ENCODE data around the gene MISP. TPM values are rescaled to one million over a fixed set of nuclear protein-coding genes. Genes with fewer than 3 reads are reported as not detected.

Gene MISP, protein sequence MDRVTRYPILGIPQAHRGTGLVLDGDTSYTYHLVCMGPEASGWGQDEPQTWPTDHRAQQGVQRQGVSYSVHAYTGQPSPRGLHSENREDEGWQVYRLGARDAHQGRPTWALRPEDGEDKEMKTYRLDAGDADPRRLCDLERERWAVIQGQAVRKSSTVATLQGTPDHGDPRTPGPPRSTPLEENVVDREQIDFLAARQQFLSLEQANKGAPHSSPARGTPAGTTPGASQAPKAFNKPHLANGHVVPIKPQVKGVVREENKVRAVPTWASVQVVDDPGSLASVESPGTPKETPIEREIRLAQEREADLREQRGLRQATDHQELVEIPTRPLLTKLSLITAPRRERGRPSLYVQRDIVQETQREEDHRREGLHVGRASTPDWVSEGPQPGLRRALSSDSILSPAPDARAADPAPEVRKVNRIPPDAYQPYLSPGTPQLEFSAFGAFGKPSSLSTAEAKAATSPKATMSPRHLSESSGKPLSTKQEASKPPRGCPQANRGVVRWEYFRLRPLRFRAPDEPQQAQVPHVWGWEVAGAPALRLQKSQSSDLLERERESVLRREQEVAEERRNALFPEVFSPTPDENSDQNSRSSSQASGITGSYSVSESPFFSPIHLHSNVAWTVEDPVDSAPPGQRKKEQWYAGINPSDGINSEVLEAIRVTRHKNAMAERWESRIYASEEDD
- total RNA-seq (2021; fragmentation: NEBNext Ultra II Directional; extraction: Animal tissue kit (Norgen Biotek cat#: 25700)) (0.43 and 0.54 TPM in 2 replicates), polyA plus RNA-seq (2011; rRNA removed) (0.45 and 0.52 TPM in 2 replicates), polyA minus RNA-seq (2011; rRNA and poly(A)+ RNA removed) (0.41 and 0.46 TPM in 2 replicates)
- 0.45 TPM for polyA plus RNA-seq (2011; cell fraction: cytosol; rRNA removed)
- 0.77 TPM for polyA plus RNA-seq (2011; cell fraction: nucleus; rRNA removed)
- polyA plus RNA-seq (2012, experiment 1 of 2) = 0.35 to 0.93 TPM (median 0.72 TPM) in 4 replicates
- polyA plus RNA-seq (2012, experiment 2 of 2) = 0.84 TPM
- 0.26 TPM for polyA plus RNA-seq (2013, experiment 1 of 2)
- 0.39 TPM for polyA plus RNA-seq (2013, experiment 2 of 2)
- polyA minus RNA-seq (2011; cell fraction: cytosol; rRNA and poly(A)+ RNA removed) = 1.2 TPM
- polyA minus RNA-seq (2011; cell fraction: nucleus; rRNA and poly(A)+ RNA removed) = 0.60 TPM
- long read RNA-seq, experiment 1, partial matches to known transcripts = 1 of 2 reads
- long read RNA-seq, experiment 1, other reads (novel, unspliced or antisense) = 1 of 2 reads
- long read RNA-seq, experiment 2, partial matches to known transcripts = 2 of 3 reads
- long read RNA-seq, experiment 2, other reads (novel, unspliced or antisense) = 1 of 3 reads

GRCh38 chr19:750640-751423 lies at the start of gene MISP:
TSS of gene MISP (plus strand) at chr19:751112. CDS start at chr19:756947, 5,835 bp downstream.
- H4K20me1 ChIP-seq (replicated peaks in 1 of 2; ENCODE audit: control insufficient read depth in 1 of 2, insufficient read depth in 2 of 2, low read length in 2 of 2) = peaks cover 0 to 1% of the 10 kb centered on the region in 2 experiments
- DNase-seq (ENCODE audit: low read depth in 1 of 2, low spot score in 2 of 2) (no peak), FAIRE-seq (no peak)
- ChIA-PET POLR2A (ENCODE audit: partially characterized antibody) (no interaction called here), CTCF (ENCODE audit: partially characterized antibody) (interaction anchor here (0.6 kb wide), 1 partner anchor 116 kb away, joined by 3 read pairs; no protein-coding TSS in a partner anchor)
- H3K14ac ChIP-seq (ENCODE audit: insufficient read length) = no peak within 1 kb of the TSS
- H3K56ac ChIP-seq (replicated peaks; ENCODE audit: insufficient read length, low read depth, low read length) = no peak within 1 kb of the TSS
- TF ChIP-seq FOSL1 (IDR thresholded peaks at IDR 0.05; ENCODE audit: insufficient read depth, low read depth, low read length) = no peak
- peak; percentile 46; the same call in 1 of the 2 replicates for TF ChIP-seq KDM1A (IDR thresholded peaks at IDR 0.05; ENCODE audit: borderline replicate concordance, low read length)
- H3K4me3 ChIP-seq (ENCODE audit: extremely low read depth in 1 of 4, insufficient read depth in 2 of 4, low read depth in 3 of 4, low read length in 4 of 4) = no peak within 1 kb of the TSS
- no peaks in the 10 kb centered on the region for H3K36me3 ChIP-seq (ENCODE audit: control insufficient read depth in 2 of 4, insufficient read depth in 4 of 4, low read length in 3 of 4)
- no peak within 1 kb of the TSS; the same call in 1 of the 2 replicates for H3K18ac ChIP-seq (ENCODE audit: extremely low read depth, low read length)
- H3K27me3 ChIP-seq (replicated peaks in 1 of 4; ENCODE audit: control insufficient read depth in 3 of 4, extremely low read depth in 1 of 4, insufficient read depth in 3 of 4, low read length in 3 of 4) = no peaks in the 10 kb centered on the region
- H3K4ac ChIP-seq (replicated peaks; ENCODE audit: insufficient read length, low read depth, low read length) = no peak within 1 kb of the TSS
- no peak within 1 kb of the TSS for H3K4me2 ChIP-seq (ENCODE audit: insufficient read depth in 1 of 2, low read depth in 2 of 2, low read length in 2 of 2)
- H2BK20ac ChIP-seq (ENCODE audit: low read length) = no peak within 1 kb of the TSS
- H3K9me3 ChIP-seq (ENCODE audit: insufficient read depth in 2 of 2, low read depth in 1 of 2, low read length in 1 of 2) = peaks cover 5 to 14% of the 10 kb centered on the region in 2 experiments; a peak in 2 of 4 replicates
- no peak within 1 kb of the TSS for H4K91ac ChIP-seq (replicated peaks; ENCODE audit: insufficient read length, low read length)
- no peak within 1 kb of the TSS for H2AFZ ChIP-seq (ENCODE audit: low read length)
- peak within 1 kb of the TSS; percentile 65; the same call in 1 of the 2 replicates for H4K8ac ChIP-seq (ENCODE audit: extremely low read depth, insufficient read depth, low read length)
- H3K4me1 ChIP-seq (replicated peaks in 1 of 4; ENCODE audit: control insufficient read depth in 3 of 4, insufficient read depth in 4 of 4, low read length in 3 of 4) = peaks cover 0 to 5% (median 3%) of the 10 kb centered on the region in 4 experiments; a peak in 3 of 7 replicates
- no peak within 1 kb of the TSS for H2AK5ac ChIP-seq (ENCODE audit: low read depth, low read length)
- H3K23ac ChIP-seq (ENCODE audit: insufficient read length) = no peak within 1 kb of the TSS
- H2BK5ac ChIP-seq (ENCODE audit: low read depth, low read length) = no peak within 1 kb of the TSS
- H2BK12ac ChIP-seq (ENCODE audit: low read depth, low read length) = no peak within 1 kb of the TSS
- H4K5ac ChIP-seq (ENCODE audit: insufficient read length, low read depth, low read length) = no peak within 1 kb of the TSS
- no peak within 1 kb of the TSS for H3K9ac ChIP-seq (replicated peaks in 1 of 4; ENCODE audit: extremely low read depth in 1 of 4, low read depth in 3 of 4, low read length in 3 of 4)
- H2BK15ac ChIP-seq (ENCODE audit: low read length) = no peak within 1 kb of the TSS
- H2BK120ac ChIP-seq (replicated peaks; ENCODE audit: low read depth, low read length) = no peak within 1 kb of the TSS
- WGBS, 2 experiments (ENCODE audit: extremely low coverage in 1 of 2, insufficient coverage in 1 of 2, insufficient read length in 1 of 2, insufficient replicate concordance in 2 of 2, low coverage in 1 of 2, low lambda C conversion rate in 2 of 2, missing lambda C conversion rate in 1 of 2) = 91% methylated on average over 7 of the region's 31 CpGs; no CpG with 5 or more reads in 1 of the 2 experiments
- no peaks in the 10 kb centered on the region for H3K79me2 ChIP-seq (ENCODE audit: control insufficient read depth in 1 of 2, insufficient read depth in 2 of 2, low read length in 2 of 2)
- H3K27ac ChIP-seq (ENCODE audit: low read depth, low read length) = no peak within 1 kb of the TSS
- no peaks in the 10 kb centered on the region for H3K23me2 ChIP-seq (ENCODE audit: low read depth, low read length)
- no peaks in the 10 kb centered on the region for H3K79me1 ChIP-seq (ENCODE audit: low read depth, low read length)
